Measurements from ENCODE around the gene ASCL5. TPM values are rescaled to one million over a fixed set of nuclear protein-coding genes. Genes with fewer than 3 reads are reported as not detected.

The ASCL5 gene
- total and polyA plus RNA-seq, 9 of the 15 experiments (the other 6 are each of a cell fraction or from before 2014, with no cell fraction given): 0.09 TPM; not detected in 8

GRCh38 chr1:201170533-201171062 lies 43.6 kb upstream of the ASCL5 start (continued):
- TF ChIP-seq ZBTB7A (IDR thresholded peaks at IDR 0.05; ENCODE audit: borderline replicate concordance, control insufficient read depth, low read depth, low read length): no peak
- TF ChIP-seq MCM2 (IDR thresholded peaks at IDR 0.05; ENCODE audit: low read depth): no peak
- TF ChIP-seq ZSCAN29 (IDR thresholded peaks at IDR 0.05): no peak
- peak; percentile 41; the same call in 1 of the 2 replicates for TF ChIP-seq MTA3 (IDR thresholded peaks at IDR 0.05; ENCODE audit: borderline replicate concordance)
- TF ChIP-seq ILK (tag; IDR thresholded peaks at IDR 0.05; ENCODE audit: borderline replicate concordance, low read depth): no peak
- no peak for TF ChIP-seq KLF10 (CRISPR knock-in tag; IDR thresholded peaks at IDR 0.05)
- TF ChIP-seq RAD21 (CRISPR knock-in tag; conservative IDR thresholded peaks at IDR 0.05 in 1 of 2, IDR thresholded peaks at IDR 0.05 in 1 of 2): 0 out of 4 replicates have a peak, but pooled peaks of 1 of the 2 experiments have one; percentile 6
- peak; percentile 56 for TF ChIP-seq EP300 (IDR thresholded peaks at IDR 0.05; ENCODE audit: low read length)
- TF ChIP-seq CREB5 (CRISPR knock-in tag; IDR thresholded peaks at IDR 0.05): no peak
- TF ChIP-seq HDAC1 (IDR thresholded peaks at IDR 0.05): peak in 1 of 2 experiments; percentile 90; a peak in 1 of 4 replicates
- no peak for TF ChIP-seq NFYB (IDR thresholded peaks at IDR 0.05; ENCODE audit: extremely low read depth, insufficient read length)
- no peak for TF ChIP-seq DEAF1 (CRISPR knock-in tag; IDR thresholded peaks at IDR 0.05)
- peak; percentile 60 for TF ChIP-seq HES1 (IDR thresholded peaks at IDR 0.05; ENCODE audit: low read depth)
- TF ChIP-seq ZNF444 (CRISPR knock-in tag; IDR thresholded peaks at IDR 0.05): 0 out of 2 replicates have a peak, but pooled peaks have one; percentile 44
- no peak for TF ChIP-seq FOXJ3 (CRISPR knock-in tag; IDR thresholded peaks at IDR 0.05)
- TF ChIP-seq KDM5B (IDR thresholded peaks at IDR 0.05; ENCODE audit: insufficient replicate concordance, low read depth, low read length): peak; percentile 78
- no peak for TF ChIP-seq ZNF395 (CRISPR knock-in tag; IDR thresholded peaks at IDR 0.05)
- peak; percentile 72; the same call in 1 of the 2 replicates for TF ChIP-seq KLF6 (CRISPR knock-in tag; IDR thresholded peaks at IDR 0.05; ENCODE audit: borderline replicate concordance)
- TF ChIP-seq TEAD4 (IDR thresholded peaks at IDR 0.05; ENCODE audit: low read length): peak; percentile 87
- TF ChIP-seq TEAD4 (CRISPR knock-in tag; IDR thresholded peaks at IDR 0.05; ENCODE audit: borderline replicate concordance): no peak
- TF ChIP-seq MECOM (CRISPR knock-in tag; IDR thresholded peaks at IDR 0.05): peak; percentile 83
- TF ChIP-seq KAT8 (IDR thresholded peaks at IDR 0.05; ENCODE audit: low read depth): no peak

Measured in K562 (cell line).